22Rv1 (cell line): ENCODE results near the gene RIT1.

Source experiments
- ZFX ChIP-seq: fragments of 450-650 bp; IDR thresholded peaks from 2 replicates; pipeline ENCODE4 v1.6.1; 2017; ENCODE audit warnings: antibody characterized with exemption, borderline replicate concordance
- TF ChIP-seq, protein P1 (sequence below): fragments of 450-650 bp; IDR thresholded peaks from 2 replicates; pipeline ENCODE4 v1.5.1; 2017; ENCODE audit warnings: mild to moderate bottlenecking

GRCh38 chr1:155861896-155862295 is 49.3 kb downstream of the RIT1 start:
- TF ChIP-seq ZFX = no peak
- TF ChIP-seq, protein P1, sequence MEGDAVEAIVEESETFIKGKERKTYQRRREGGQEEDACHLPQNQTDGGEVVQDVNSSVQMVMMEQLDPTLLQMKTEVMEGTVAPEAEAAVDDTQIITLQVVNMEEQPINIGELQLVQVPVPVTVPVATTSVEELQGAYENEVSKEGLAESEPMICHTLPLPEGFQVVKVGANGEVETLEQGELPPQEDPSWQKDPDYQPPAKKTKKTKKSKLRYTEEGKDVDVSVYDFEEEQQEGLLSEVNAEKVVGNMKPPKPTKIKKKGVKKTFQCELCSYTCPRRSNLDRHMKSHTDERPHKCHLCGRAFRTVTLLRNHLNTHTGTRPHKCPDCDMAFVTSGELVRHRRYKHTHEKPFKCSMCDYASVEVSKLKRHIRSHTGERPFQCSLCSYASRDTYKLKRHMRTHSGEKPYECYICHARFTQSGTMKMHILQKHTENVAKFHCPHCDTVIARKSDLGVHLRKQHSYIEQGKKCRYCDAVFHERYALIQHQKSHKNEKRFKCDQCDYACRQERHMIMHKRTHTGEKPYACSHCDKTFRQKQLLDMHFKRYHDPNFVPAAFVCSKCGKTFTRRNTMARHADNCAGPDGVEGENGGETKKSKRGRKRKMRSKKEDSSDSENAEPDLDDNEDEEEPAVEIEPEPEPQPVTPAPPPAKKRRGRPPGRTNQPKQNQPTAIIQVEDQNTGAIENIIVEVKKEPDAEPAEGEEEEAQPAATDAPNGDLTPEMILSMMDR = no peak
